GM19397 (cell line): ENCODE results near the gene PDE6D.

Experiments used
- ATAC-seq: cut with Tn5 transposase; IDR thresholded peaks from one replicate; pipeline ENCODE4 v1.9.1; 2021; ENCODE audit warnings: mild to moderate bottlenecking, moderate library complexity; ENCODE audit not compliant: unreplicated experiment

The PDE6D gene

DNA sequence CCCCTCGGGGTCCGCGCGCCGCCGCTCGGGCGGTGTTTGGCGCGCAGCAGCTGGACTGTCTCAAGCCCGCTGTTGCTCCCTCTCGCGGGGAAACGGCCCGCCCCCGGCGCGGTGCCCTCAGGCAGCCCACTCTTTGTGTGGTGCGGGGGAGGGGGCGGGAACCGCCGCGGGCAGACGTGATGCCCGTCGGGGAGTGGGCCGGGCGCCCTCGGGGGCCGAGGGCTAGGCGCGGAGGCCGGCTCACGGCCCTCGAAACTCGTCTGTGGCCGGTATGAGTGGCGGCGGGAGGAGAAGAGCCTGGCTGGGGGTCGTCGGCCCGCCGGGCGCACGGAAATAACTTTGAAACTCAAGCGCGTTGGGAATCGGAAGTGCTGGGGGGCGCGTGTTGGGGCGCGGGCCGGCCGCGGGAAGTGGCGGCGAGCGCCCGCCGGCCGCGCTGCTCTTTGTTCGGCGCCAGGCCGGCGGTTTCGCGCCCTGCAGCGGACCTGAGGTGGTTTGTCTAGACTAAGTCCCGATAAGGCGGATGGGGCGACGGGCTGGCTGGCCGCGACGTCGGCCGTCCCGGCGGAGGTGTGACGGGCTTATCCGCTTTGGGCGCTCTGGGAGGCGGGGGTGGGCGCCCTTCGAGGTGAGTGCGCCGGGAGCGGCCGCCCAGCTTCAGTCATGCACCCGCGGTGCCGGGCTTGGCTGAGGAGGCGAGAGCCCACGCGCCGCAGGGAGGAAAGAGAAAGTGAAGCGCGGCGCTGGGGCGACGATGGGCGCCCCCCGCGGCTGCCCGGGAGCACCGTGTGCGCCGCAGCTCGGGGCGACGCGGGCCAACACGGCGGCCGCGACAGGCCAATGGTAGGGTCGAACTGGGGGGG is 72.1 kb downstream of the PDE6D start:
- no peak for ATAC-seq

GRCh38 chr2:231707927-231708772 is 72.9 kb downstream of the PDE6D start, which contains the start of gene PTMA:
Gene PTMA, plus strand, starts transcription at chr2:231708525. Its CDS starts 182 bp downstream, at chr2:231708707.
- ATAC-seq, result peak; percentile 57

- peak; percentile 0 for ATAC-seq
Measured at GRCh38 chr2:231707625-231707926, 73.5 kb downstream of the PDE6D start.

GRCh38 chr2:231706731-231707624 is 74.1 kb downstream of the PDE6D start:
- peak; percentile 28 for ATAC-seq

DNA sequence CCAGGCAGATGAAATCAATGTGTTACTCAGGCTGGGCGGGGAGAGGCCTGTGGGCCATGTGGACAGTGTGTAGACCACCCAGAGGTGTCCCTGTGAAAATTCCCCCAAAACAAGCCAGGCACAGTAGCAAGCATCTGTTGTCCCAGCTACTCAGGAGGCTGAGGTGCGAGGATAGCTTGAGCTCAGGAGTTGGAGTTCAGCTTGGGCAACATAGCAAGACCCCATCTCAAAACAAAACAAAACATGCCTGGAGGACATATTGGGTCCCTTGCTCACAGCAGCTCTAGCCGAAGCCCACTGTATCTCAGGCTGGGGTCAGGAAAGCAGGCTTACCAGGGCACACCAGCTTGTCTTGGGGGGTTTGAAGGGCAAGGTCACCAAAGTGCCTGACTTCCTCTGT is 77.1 kb downstream of the PDE6D start:
- no peak for ATAC-seq

GRCh38 chr2:231701456-231702373 is 79.4 kb downstream of the PDE6D start:
- no peak for ATAC-seq

- ATAC-seq, result no peak
Measured at GRCh38 chr2:231699006-231699405, 82.1 kb downstream of the PDE6D start.

DNA sequence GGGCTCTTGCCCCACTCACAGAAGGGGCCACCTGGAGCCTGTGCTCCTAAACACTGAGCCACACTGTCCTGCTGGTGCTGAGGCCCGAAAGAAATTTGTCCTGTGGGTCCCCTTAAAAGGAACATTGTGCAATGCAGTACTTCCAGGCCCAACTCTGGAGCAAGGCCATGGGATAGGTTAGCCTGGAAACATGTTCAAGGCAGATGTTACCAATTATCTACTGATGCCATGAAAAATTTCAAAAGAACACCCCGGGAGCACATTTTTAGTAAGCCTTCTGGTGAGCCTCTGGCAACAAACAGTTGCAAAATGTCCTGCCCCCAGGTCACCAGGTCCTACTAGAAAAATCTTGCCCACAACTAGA is 85.1 kb downstream of the PDE6D start:
- ATAC-seq, result no peak

GRCh38 chr2:231693956-231694355 is 87.1 kb downstream of the PDE6D start:
- no peak for ATAC-seq

GRCh38 chr2:231692847-231693246 is 88.2 kb downstream of the PDE6D start:
- no peak for ATAC-seq

DNA sequence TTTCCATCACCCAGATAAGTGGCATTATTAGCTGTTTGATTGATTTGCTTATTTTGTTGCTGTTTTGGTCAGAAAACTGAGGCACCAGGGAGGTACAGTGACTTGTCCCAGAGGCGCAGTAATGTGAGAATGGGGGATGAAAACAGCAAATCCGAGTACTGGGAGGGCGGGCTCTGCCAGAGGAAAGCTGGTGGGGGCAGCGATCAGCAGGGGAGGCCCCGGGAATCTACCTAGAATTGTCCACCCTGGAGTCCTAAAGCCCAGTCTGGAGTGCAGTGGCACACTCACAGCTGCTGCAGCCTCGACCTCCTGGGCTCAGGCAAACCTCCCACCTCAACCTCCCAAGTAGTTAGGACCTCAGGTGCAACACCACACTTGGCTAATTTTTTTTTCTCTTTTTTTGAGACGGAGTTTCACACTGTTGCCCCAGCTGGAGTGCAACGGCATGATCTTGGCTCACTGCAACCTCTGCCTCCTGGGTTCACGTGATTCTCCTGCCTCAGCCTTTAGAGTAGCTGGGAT is 89.8 kb downstream of the PDE6D start:
- ATAC-seq, result no peak

GRCh38 chr2:231689124-231689893 is 91.8 kb downstream of the PDE6D start:
- no peak for ATAC-seq

DNA sequence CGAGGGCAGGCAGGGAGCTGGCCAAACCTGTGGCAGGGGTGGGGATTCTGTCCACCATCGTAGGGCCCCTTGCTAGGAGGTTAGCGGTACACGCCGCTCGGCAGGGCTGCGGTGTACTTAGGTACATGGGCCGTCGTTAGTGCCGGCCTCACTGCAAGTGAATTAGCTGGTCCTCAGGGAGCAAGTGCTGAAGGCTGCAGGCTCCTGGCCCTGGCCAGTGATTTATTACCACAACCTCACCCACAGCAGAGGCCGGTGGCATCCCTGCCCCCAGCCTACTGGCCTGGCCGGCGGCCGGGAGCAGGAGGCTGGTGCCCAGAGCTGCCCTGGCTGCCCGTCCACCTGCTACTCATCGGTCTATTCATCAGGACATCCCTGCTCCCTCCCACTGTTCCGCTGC is 92.4 kb downstream of the PDE6D start:
- no peak for ATAC-seq

GRCh38 chr2:231687961-231688360 is 93.1 kb downstream of the PDE6D start:
- ATAC-seq, result no peak

DNA sequence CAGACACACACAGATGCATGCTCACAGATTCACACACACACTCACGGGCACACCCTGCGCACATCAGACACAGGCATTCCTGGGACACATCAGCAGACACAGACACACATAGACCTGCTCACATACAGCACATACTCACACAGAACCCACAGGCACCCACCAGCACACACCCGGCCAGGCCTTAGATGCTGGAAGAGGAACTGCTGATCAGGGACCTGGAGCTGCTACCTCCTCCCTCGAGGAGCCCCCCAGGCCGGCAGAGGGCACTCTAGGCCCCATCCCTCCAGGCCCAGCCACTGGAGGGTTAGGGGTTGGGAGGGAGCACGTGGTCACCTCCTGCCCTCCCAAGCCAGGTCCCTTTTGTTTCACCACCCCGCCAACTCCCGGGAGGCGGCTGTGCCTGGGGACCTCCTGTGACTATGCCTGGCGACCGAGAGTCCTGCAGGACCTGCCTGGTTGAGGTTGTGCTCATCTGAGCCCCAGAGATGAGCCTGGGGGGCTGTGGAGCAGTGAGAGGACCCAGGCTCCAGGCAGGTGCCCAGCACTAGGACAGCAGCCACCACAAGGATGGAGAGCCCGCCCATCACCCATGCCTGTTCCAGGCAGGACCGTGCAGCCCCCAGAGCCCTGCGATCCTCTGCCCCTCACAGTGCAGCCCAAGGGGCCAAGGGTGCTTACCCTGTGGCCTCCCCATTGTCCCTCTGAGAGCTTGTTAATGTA is 93.8 kb downstream of the PDE6D start:
- peak; percentile 68 for ATAC-seq

- no peak for ATAC-seq
Measured at GRCh38 chr2:231686192-231687100, 94.6 kb downstream of the PDE6D start.
